Gastrocnemius medialis (tissue), 4 donors: ENCODE results near the gene COA1. TPM values are rescaled to one million over a fixed set of nuclear protein-coding genes. Genes with fewer than 3 reads are reported as not detected.
"Not testable (repeated sequence)": the region's sequence is repeated elsewhere in the genome, so short reads cannot be mapped to it uniquely, and the experiment has no call there.

Experiments used
- ATAC-seq, 2 donors: fragments of 150-250 bp; one replicate each; pipeline ENCODE4 v1.9.1; 2016
- DNase-seq, 2 donors: peaks; one replicate each; pipeline ENCODE4 v3.0.0-alpha.2; 2019
- H3K27ac ChIP-seq, 4 donors: fragments of 200-600 bp; sonication (generic); 1 replicate in 1 of 4; 2 replicates in 3 of 4; pipeline ENCODE4 v1.5.1; 2016 to 2018; ENCODE audit warnings: mild to moderate bottlenecking in 2 of 4, moderate library complexity in 1 of 4
- H3K27me3 ChIP-seq, 3 donors: fragments of 200-600 bp; sonication (generic) in 2 of 3; 1 replicate in 1 of 3; 2 replicates in 2 of 3; pipeline versions ENCODE4 v1.5.1 to v1.6.0; 2016 to 2019; ENCODE audit warnings: mild to moderate bottlenecking in 1 of 3, moderate library complexity in 1 of 3
- H3K36me3 ChIP-seq, 2 donors: fragments of 200-600 bp; sonication (generic) in 1 of 2; one replicate each; pipeline ENCODE4 v1.5.1; 2017 to 2018
- H3K4me1 ChIP-seq, 2 donors: fragments of 200-600 bp; sonication (generic) in 1 of 2; one replicate each; pipeline ENCODE4 v1.5.1; 2016 to 2017; ENCODE audit warnings: mild to moderate bottlenecking in 2 of 2
- H3K4me3 ChIP-seq, 4 donors: fragments of 200-600 bp; sonication (generic) in 3 of 4; 1 replicate in 1 of 4; 2 replicates in 3 of 4; pipeline ENCODE4 v1.5.1; 2016 to 2019; ENCODE audit warnings: mild to moderate bottlenecking in 2 of 4
- H3K9me3 ChIP-seq, 3 donors: fragments of 200-600 bp; sonication (generic) in 2 of 3; 1 replicate in 1 of 3; 2 replicates in 2 of 3; pipeline ENCODE4 v1.5.1; 2016 to 2019
- POLR2A ChIP-seq, 2 donors: fragments of 450-650 bp; IDR thresholded peaks; one replicate each; pipeline ENCODE4 v1.6.1; 2017; ENCODE audit warnings: antibody characterized with exemption in 2 of 2, mild to moderate bottlenecking in 2 of 2, moderate library complexity in 2 of 2
- in situ Hi-C, 4 donors: fragments of 200-750 bp; cut with MboI; loops; one replicate each; pipeline versions ENCODE4 v1.15.0 to v1.8.0; 2017; ENCODE audit warnings: low sequenced_read_pairs in 4 of 4
- intact Hi-C: fragments of 100-400 bp; cut with DNase I; formaldehyde crosslinking; loops from one replicate; pipeline ENCODE4 v1.15.1; 2023; ENCODE audit warnings: low total_unique reads
- total RNA-seq, 4 donors: library from RNA; depleted of rRNA; stranded (reverse); fragments of >200 nt; gene quantifications; one replicate each; pipeline versions ENCODE4 v1.1.0 to v1.2.3, GENCODE V29; 2016
- TF ChIP-seq, protein P1 (sequence below), 5 experiments: fragments of 450-650 bp in 3 of 5; fragments of 200-600 bp in 2 of 5; sonication (generic) in 2 of 5; IDR thresholded peaks in 4 of 5; conservative IDR thresholded peaks in 1 of 5; 1 replicate in 4 of 5; 2 replicates in 1 of 5; pipeline ENCODE4 v1.5.1; 2016 to 2019; ENCODE audit warnings: antibody characterized with exemption in 5 of 5, mild to moderate bottlenecking in 3 of 5, moderate library complexity in 3 of 5

The COA1 gene
- total RNA-seq, 4 donors from 2014 or later, result 34.9 to 55.2 (median 49.3) TPM

DNA sequence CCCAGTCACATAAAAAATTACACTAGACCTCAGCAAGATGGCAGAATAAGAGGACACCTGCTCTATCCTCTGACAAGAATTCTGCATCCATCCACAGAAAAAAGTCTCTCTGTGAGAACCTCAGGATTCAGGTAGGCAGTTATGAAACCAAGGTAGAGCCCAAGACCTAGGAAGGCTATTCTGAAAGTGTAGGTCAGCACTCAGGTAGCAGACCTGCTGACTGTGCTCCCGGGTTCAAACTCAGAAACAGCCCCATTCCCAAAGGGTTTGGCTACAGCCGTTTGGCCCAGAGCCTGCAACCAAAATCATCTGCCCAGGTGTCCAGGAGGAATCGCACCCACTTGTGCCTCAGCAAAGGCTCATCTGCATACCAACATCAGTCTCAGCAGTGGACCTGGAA, 37.7 kb downstream of the COA1 start:
- peaks cover 5 to 16% of the 10 kb centered on the region in 2 donors for H3K4me1 ChIP-seq
- no peak for DNase-seq
- ATAC-seq, result no peak
- intact Hi-C loops, result no loop called here
- TF ChIP-seq POLR2A (IDR thresholded peaks at IDR 0.05), result no peak
- TF ChIP-seq, protein P1, sequence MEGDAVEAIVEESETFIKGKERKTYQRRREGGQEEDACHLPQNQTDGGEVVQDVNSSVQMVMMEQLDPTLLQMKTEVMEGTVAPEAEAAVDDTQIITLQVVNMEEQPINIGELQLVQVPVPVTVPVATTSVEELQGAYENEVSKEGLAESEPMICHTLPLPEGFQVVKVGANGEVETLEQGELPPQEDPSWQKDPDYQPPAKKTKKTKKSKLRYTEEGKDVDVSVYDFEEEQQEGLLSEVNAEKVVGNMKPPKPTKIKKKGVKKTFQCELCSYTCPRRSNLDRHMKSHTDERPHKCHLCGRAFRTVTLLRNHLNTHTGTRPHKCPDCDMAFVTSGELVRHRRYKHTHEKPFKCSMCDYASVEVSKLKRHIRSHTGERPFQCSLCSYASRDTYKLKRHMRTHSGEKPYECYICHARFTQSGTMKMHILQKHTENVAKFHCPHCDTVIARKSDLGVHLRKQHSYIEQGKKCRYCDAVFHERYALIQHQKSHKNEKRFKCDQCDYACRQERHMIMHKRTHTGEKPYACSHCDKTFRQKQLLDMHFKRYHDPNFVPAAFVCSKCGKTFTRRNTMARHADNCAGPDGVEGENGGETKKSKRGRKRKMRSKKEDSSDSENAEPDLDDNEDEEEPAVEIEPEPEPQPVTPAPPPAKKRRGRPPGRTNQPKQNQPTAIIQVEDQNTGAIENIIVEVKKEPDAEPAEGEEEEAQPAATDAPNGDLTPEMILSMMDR (IDR thresholded peaks at IDR 0.05 in 4 of 5, conservative IDR thresholded peaks at IDR 0.05 in 1 of 5), result no peak
- H3K9me3 ChIP-seq, result no peaks in the 10 kb centered on the region
- no peaks in the 10 kb centered on the region for H3K27me3 ChIP-seq
- in situ Hi-C loops, result loop anchor here in 1 of 4 donors (10.0 kb wide), 1 partner anchor 107 kb away; the partner anchor contains the start of gene STK17A
- no peaks in the 10 kb centered on the region for H3K36me3 ChIP-seq
- no peak overlapping the region for H3K27ac ChIP-seq
- no peak overlapping the region for H3K4me3 ChIP-seq

DNA sequence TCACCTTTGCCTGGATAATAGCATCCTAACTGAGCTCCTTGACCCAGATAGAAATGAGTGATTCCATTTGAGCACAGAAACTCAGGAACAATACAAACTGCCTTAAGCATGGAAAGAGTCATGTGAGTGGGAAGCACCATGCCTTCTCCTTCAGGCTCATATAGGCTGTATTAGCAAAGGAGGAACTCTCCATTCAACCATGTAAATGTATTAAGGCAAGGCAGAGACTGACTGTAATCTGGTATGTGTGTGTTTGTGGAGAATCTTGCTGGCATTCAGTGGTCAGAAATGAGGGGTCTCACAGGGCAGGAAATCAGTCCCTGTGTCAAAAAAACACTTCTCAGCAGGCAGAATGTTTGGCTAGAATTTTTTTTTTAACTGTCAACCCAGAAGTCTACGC, 40.2 kb downstream of the COA1 start:
- ATAC-seq, result no peak
- Histone ChIP-seq H3K36me3 (no peaks in the 10 kb centered on the region), H3K4me3 (no peak overlapping the region), H3K27ac (no peak overlapping the region), H3K4me1 (peaks cover 4 to 13% of the 10 kb centered on the region in 2 donors), H3K9me3 (no peaks in the 10 kb centered on the region), H3K27me3 (no peaks in the 10 kb centered on the region)
- TF ChIP-seq, protein P1 (IDR thresholded peaks at IDR 0.05 in 4 of 5, conservative IDR thresholded peaks at IDR 0.05 in 1 of 5), result no peak
- TF ChIP-seq POLR2A (IDR thresholded peaks at IDR 0.05), result no peak
- in situ Hi-C loops, result no loop called here
- no peak for DNase-seq
- intact Hi-C loops, result no loop called here

DNA sequence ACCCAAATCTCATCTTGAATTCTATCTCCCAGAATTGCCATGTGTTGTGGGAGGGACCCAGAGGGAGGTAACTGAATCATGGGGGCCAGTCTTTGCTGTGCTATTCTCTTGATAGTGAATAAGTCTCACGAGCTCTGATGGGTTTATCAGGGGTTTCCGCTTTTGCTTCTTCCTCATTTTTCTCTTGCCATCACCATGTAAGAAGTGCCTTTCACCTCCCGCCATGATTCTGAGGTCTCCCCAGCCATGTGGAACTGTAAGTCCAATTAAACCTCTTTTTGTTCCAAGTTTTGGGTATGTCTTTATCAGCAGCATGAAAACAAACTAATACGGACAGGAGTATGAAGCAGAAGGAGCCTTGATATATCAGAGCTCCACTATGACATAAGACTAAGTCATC, 41.5 kb downstream of the COA1 start:
- H3K36me3 ChIP-seq, H3K27me3 ChIP-seq, ATAC-seq, H3K27ac ChIP-seq, H3K9me3 ChIP-seq, in situ Hi-C loops, intact Hi-C loops, H3K4me3 ChIP-seq, DNase-seq: not testable (repeated sequence)
- peaks cover 6 to 11% of the 10 kb centered on the region in 2 donors for H3K4me1 ChIP-seq

DNA sequence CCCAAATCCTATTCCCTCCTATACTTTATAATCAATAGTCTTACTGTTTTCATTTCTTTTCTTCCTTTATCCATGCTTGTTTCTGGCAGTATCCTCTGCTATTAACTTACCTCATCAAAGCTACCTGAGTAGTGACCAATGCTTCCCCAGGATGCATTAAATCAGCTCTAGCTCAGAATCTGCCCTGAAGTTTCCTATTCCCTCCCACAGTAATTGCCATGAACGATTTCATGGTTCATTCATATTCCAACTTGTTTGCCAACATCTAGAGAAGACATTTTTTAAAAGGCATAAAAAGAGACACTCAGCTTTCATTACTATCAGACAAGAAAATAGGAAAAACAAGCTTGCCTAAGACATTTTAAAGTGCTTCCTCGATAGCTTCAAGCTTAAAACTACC, 42.3 kb downstream of the COA1 start:
- TF ChIP-seq, protein P1 (IDR thresholded peaks at IDR 0.05 in 4 of 5, conservative IDR thresholded peaks at IDR 0.05 in 1 of 5), result no peak
- no peak for TF ChIP-seq POLR2A (IDR thresholded peaks at IDR 0.05)
- DNase-seq (no peak), ATAC-seq (no peak)
- in situ Hi-C loops, result no loop called here
- Histone ChIP-seq H3K4me3 (no peak overlapping the region), H3K9me3 (no peaks in the 10 kb centered on the region), H3K36me3 (no peaks in the 10 kb centered on the region), H3K27ac (no peak overlapping the region), H3K4me1 (peaks cover 7 to 10% of the 10 kb centered on the region in 2 donors), H3K27me3 (no peaks in the 10 kb centered on the region)
- intact Hi-C loops, result no loop called here

DNA sequence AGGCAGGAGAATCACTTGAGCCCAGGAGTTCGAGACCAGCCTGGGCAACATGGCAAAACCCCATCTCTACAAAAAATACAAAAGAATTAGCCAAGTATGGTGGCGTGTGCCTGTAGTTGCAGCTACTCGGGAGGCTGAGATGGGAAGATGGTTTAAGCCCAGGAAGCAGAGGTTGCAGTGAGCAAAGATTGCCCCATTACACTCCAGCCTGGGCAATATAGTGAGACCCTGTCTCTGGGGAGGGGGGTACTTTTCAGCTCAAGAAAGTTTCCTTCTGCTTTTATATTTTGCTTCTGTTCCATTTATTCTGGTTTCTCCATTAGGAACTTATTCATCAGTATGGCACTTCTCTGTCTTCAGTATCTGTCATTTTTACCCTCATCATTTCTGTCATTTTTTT, 48.6 kb downstream of the COA1 start:
- intact Hi-C loops (no loop called here), in situ Hi-C loops (no loop called here)
- Histone ChIP-seq H3K4me1 (peaks cover 18 to 27% of the 10 kb centered on the region in 2 donors), H3K27me3 (no peaks in the 10 kb centered on the region), H3K27ac (no peak overlapping the region), H3K36me3 (no peaks in the 10 kb centered on the region), H3K4me3 (no peak overlapping the region), H3K9me3 (no peaks in the 10 kb centered on the region)
- no peak for DNase-seq
- no peak for TF ChIP-seq POLR2A (IDR thresholded peaks at IDR 0.05)
- TF ChIP-seq, protein P1 (IDR thresholded peaks at IDR 0.05 in 4 of 5, conservative IDR thresholded peaks at IDR 0.05 in 1 of 5), result no peak
- no peak for ATAC-seq
